ENCODE results near the gene ACSL6.

DNA sequence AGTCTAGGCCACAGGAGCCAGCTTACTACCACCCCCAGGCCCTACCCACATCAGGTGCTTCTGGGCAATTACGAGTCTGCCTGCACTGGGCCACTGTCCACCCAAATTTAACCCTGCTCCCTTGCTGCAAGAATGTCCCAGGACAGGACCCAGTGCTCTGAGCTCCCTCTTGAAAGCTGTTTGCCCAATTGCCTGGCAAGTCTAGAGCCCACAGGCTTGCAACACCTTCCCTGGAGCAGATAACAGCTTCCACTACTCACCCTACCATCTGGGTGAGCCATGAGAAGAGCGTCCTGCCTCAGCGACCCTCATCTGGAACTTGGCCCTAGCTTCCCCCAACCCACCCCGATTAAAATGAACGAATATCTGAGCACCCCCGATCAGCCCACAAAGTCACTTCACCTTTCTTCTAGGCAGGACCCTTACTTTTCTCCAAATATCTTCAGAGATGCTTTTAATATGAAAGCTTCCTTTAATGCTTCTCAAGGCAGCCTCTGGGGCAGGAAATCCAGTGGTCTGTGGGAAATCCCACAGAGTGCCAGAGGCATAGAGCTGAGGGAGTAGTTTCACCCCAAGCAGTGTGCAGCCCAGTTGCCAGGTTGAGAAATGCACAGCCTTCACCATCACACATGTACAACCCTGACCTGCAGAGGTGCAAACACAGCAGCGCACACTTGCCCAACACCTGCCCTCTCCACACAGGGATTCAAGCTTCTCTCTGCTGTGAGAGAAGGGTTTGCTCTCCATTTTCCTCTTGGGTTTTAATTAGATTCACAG lies 10.6 kb downstream of the ACSL6 start:
- TF ChIP-seq, protein P1, sequence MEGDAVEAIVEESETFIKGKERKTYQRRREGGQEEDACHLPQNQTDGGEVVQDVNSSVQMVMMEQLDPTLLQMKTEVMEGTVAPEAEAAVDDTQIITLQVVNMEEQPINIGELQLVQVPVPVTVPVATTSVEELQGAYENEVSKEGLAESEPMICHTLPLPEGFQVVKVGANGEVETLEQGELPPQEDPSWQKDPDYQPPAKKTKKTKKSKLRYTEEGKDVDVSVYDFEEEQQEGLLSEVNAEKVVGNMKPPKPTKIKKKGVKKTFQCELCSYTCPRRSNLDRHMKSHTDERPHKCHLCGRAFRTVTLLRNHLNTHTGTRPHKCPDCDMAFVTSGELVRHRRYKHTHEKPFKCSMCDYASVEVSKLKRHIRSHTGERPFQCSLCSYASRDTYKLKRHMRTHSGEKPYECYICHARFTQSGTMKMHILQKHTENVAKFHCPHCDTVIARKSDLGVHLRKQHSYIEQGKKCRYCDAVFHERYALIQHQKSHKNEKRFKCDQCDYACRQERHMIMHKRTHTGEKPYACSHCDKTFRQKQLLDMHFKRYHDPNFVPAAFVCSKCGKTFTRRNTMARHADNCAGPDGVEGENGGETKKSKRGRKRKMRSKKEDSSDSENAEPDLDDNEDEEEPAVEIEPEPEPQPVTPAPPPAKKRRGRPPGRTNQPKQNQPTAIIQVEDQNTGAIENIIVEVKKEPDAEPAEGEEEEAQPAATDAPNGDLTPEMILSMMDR (IDR thresholded peaks at IDR 0.05; ENCODE audit: low read depth, low read length, poor library complexity, severe bottlenecking), result no peak
- TF ChIP-seq EZH2phosphoT487 (IDR thresholded peaks at IDR 0.05; ENCODE audit: borderline replicate concordance, low read length), result no peak
